HCT116 (cell line): ENCODE data around the gene LYL1. TPM values are rescaled to one million over a fixed set of nuclear protein-coding genes. Genes with fewer than 3 reads are reported as not detected.
A peak's percentile ranks its signal among the peaks of the same experiment; 100 is the strongest.

Experiments
- ATAC-seq: fragments of 200-7000 bp; cut with Tn5 transposase; 2 replicates; pipeline ENCODE4 v1.9.1; 2020; ENCODE audit warnings: mild to moderate bottlenecking, moderate library complexity
- BruUV-seq: library from RNA; stranded (reverse); fragments of 400-500 nt; replicated peaks from 2 replicates; lab custom pipeline; 2021; lab: Mats Ljungman, UMichigan
- CTCF ChIA-PET: fragments of 300-600 bp; sonication (Branson Sonifier 250); formaldehyde crosslinking; loops from one replicate; lab custom pipeline; 2021; ENCODE audit warnings: antibody characterized with exemption; lab: Charles Lee
- POLR2A ChIA-PET: fragments of 300-600, 350-600 bp; sonication (Branson Sonifier 250); formaldehyde crosslinking; loops from one replicate; lab custom pipeline; 2021; ENCODE audit warnings: antibody characterized with exemption; lab: Charles Lee
- RAD21 ChIA-PET, 2 experiments: fragments of 300-600 bp; sonication (Branson Sonifier 250); formaldehyde crosslinking; loops; one replicate each; lab custom pipeline; 2023; ENCODE audit warnings: low total read pairs in 2 of 2; ENCODE audit not compliant: uncharacterized antibody in 2 of 2, unreplicated experiment in 2 of 2, low non-redundant PET in 1 of 2; lab: Charles Lee
- DNase-seq: peaks from one replicate; pipeline ENCODE4 v3.0.0-alpha.2; 2010; ENCODE audit warnings: low read depth, low spot score
- H2AFZ ChIP-seq: fragments of 200-600 bp; shearing (Covaris generic), sonication (generic); 2 replicates; pipeline ENCODE4 v1.6.1; 2017; ENCODE audit warnings: low read depth, mixed run types, mixed read lengths, antibody characterized with exemption, low read length; ENCODE audit not compliant: poor library complexity, severe bottlenecking
- H3K27ac ChIP-seq: 2 replicates; pipeline ENCODE4 v1.5.1; 2012; ENCODE audit warnings: low read depth, low read length
- H3K27me3 ChIP-seq: fragments of 200-600 bp; sonication (generic); 2 replicates; pipeline ENCODE4 v1.6.1; 2016; ENCODE audit warnings: mixed run types, low read length, mixed read lengths; ENCODE audit not compliant: insufficient read depth
- H3K36me3 ChIP-seq, 2 experiments: fragments of 200-500 bp in 1 of 2; fragments of 200-600 bp in 1 of 2; sonication (Bioruptor generic) in 1 of 2; sonication (generic) in 1 of 2; 2 replicates each; pipeline versions ENCODE4 v1.5.1 to v1.6.1; 2014 to 2016; ENCODE audit warnings: low read length in 2 of 2, inconsistent platforms in 1 of 2, mixed read lengths in 1 of 2, mixed run types in 1 of 2; ENCODE audit not compliant: insufficient read depth in 2 of 2, control insufficient read depth in 1 of 2
- H3K4me1 ChIP-seq, 2 experiments: fragments of 200-600 bp in 1 of 2; sonication (generic) in 1 of 2; 2 replicates each; pipeline versions ENCODE4 v1.5.1 to v1.6.1; 2012 to 2017; ENCODE audit warnings: low read length in 2 of 2, inconsistent platforms in 1 of 2, mild to moderate bottlenecking in 1 of 2, mixed read lengths in 1 of 2, mixed run types in 1 of 2, moderate library complexity in 1 of 2; ENCODE audit not compliant: insufficient read depth in 2 of 2, control insufficient read depth in 1 of 2
- H3K4me2 ChIP-seq: fragments of 200-600 bp; sonication (generic); 2 replicates; pipeline ENCODE4 v1.6.1; 2017; ENCODE audit warnings: mixed run types, low read length, mixed read lengths
- H3K4me3 ChIP-seq, 2 experiments: fragments of 200-600 bp in 1 of 2; sonication (generic) in 1 of 2; replicated peaks in 1 of 2; 2 replicates each; pipeline ENCODE4 v1.5.1; 2011 to 2016; ENCODE audit warnings: low read length in 2 of 2, control low read depth in 1 of 2, low read depth in 1 of 2, mild to moderate bottlenecking in 1 of 2, mixed read lengths in 1 of 2, mixed run types in 1 of 2
- H3K79me2 ChIP-seq: fragments of 200-600 bp; sonication (generic); 2 replicates; pipeline ENCODE4 v1.6.1; 2017; ENCODE audit warnings: mild to moderate bottlenecking, mixed run types, low read length, moderate library complexity, mixed read lengths; ENCODE audit not compliant: insufficient read depth
- H3K9ac ChIP-seq: fragments of 200-600 bp; sonication (generic); 2 replicates; pipeline ENCODE4 v1.6.1; 2016; ENCODE audit warnings: low read length, mixed read lengths
- H3K9me2 ChIP-seq: fragments of 200-600 bp; sonication (generic), shearing (Covaris generic); 2 replicates; pipeline ENCODE4 v1.6.1; 2017; ENCODE audit warnings: mixed run types, mild to moderate bottlenecking, moderate library complexity; ENCODE audit not compliant: insufficient read depth
- H3K9me3 ChIP-seq, 2 experiments: fragments of 200-500 bp in 1 of 2; fragments of 200-600 bp in 1 of 2; sonication (Bioruptor generic) in 1 of 2; sonication (generic) in 1 of 2; 2 replicates each; pipeline ENCODE4 v1.6.1; 2014 to 2017; ENCODE audit warnings: low read length in 2 of 2, mixed read lengths in 2 of 2, inconsistent platforms in 1 of 2, low read depth in 1 of 2, mild to moderate bottlenecking in 1 of 2, mixed run types in 1 of 2, moderate library complexity in 1 of 2; ENCODE audit not compliant: control insufficient read depth in 1 of 2, insufficient read depth in 1 of 2
- H4K20me1 ChIP-seq: fragments of 200-600 bp; sonication (generic), shearing (Covaris generic); 2 replicates; pipeline ENCODE4 v1.6.1; 2017; ENCODE audit warnings: mixed run types, mild to moderate bottlenecking, moderate library complexity; ENCODE audit not compliant: insufficient read depth
- EGR1 ChIP-seq: IDR thresholded peaks from 2 replicates; pipeline ENCODE4 v1.6.1; 2012; ENCODE audit warnings: low read depth
- EZH2 ChIP-seq: fragments of 200-600 bp; sonication (generic); IDR thresholded peaks from 2 replicates; pipeline ENCODE4 v1.6.1; 2017; ENCODE audit warnings: antibody characterized with exemption, mixed run types
- EZH2phosphoT487 ChIP-seq: fragments of 200-600 bp; IDR thresholded peaks from 2 replicates; pipeline ENCODE4 v1.6.1; 2018; ENCODE audit warnings: antibody characterized with exemption, borderline replicate concordance
- FOSL1 ChIP-seq: IDR thresholded peaks from 2 replicates; pipeline ENCODE4 v1.6.1; 2012; ENCODE audit warnings: low read depth
- JUND ChIP-seq: IDR thresholded peaks from 2 replicates; pipeline ENCODE4 v1.6.1; 2012
- TCF7L2 ChIP-seq: IDR thresholded peaks from 2 replicates; pipeline ENCODE4 v1.7.0; 2011; ENCODE audit warnings: borderline replicate concordance, inconsistent platforms; ENCODE audit not compliant: insufficient read depth, insufficient read length; ENCODE audit errors: extremely low read depth
- ZFX ChIP-seq: fragments of 450-650 bp; IDR thresholded peaks from 2 replicates; pipeline ENCODE4 v1.6.1; 2017
- intact Hi-C: fragments of 100-400 bp; cut with micrococcal nuclease; formaldehyde crosslinking; loops from 2 replicates; pipeline ENCODE4 v1.10.0; 2022
- total RNA-seq: library from RNA; stranded (reverse); gene quantifications from one replicate; pipeline ENCODE4 v1.2.1, GENCODE V29; 2021; ENCODE audit not compliant: unreplicated experiment
- TF ChIP-seq, protein P1 (sequence below): IDR thresholded peaks from 2 replicates; pipeline ENCODE4 v1.6.1; 2012; ENCODE audit warnings: low read depth

Gene LYL1
- total RNA-seq, 1 experiment from 2014 or later, result 2.6 TPM

DNA sequence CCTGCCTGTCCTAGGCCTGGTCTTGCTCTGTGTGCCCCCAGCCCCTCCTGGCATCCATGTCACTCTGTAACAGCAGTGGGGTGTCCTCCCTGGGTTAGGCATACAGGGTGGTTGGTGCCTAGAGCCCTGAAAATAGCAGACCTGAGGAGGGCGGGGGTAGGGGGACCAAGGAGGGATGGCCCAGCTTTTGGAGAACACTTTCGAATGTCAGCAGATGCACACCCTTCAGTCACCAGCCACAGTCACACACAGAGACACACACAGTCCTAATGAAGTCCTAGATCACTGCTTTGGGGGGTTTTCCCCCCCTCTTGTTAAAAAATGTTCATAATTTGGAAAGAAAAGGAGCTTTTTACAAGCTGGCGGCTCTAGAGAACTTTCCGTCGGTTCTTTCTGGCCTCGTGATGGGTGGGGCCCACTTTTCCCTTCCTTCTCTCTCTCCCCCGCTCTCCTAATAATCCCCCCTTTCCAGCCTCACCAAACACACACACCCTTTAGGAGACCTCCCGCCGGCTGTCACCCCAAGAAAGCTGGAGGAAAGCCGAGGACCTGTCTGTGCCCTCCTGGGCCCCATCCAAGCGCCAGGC lies 47.9 kb downstream of the LYL1 start:
- no peaks in the 10 kb centered on the region for H4K20me1 ChIP-seq
- TF ChIP-seq JUND (no peak), TCF7L2 (no peak), FOSL1 (no peak), EZH2phosphoT487 (no peak), EGR1 (no peak), EZH2 (no peak), ZFX (no peak)
- TF ChIP-seq, protein P1, sequence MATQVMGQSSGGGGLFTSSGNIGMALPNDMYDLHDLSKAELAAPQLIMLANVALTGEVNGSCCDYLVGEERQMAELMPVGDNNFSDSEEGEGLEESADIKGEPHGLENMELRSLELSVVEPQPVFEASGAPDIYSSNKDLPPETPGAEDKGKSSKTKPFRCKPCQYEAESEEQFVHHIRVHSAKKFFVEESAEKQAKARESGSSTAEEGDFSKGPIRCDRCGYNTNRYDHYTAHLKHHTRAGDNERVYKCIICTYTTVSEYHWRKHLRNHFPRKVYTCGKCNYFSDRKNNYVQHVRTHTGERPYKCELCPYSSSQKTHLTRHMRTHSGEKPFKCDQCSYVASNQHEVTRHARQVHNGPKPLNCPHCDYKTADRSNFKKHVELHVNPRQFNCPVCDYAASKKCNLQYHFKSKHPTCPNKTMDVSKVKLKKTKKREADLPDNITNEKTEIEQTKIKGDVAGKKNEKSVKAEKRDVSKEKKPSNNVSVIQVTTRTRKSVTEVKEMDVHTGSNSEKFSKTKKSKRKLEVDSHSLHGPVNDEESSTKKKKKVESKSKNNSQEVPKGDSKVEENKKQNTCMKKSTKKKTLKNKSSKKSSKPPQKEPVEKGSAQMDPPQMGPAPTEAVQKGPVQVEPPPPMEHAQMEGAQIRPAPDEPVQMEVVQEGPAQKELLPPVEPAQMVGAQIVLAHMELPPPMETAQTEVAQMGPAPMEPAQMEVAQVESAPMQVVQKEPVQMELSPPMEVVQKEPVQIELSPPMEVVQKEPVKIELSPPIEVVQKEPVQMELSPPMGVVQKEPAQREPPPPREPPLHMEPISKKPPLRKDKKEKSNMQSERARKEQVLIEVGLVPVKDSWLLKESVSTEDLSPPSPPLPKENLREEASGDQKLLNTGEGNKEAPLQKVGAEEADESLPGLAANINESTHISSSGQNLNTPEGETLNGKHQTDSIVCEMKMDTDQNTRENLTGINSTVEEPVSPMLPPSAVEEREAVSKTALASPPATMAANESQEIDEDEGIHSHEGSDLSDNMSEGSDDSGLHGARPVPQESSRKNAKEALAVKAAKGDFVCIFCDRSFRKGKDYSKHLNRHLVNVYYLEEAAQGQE, result no peak
- H3K4me3 ChIP-seq, result peak overlapping the region; percentile 21 to 53; a peak in 3 of 4 replicates
- H3K4me1 ChIP-seq, result peaks cover 85 to 92% of the 10 kb centered on the region in 2 experiments
- no peaks in the 10 kb centered on the region for H3K9me2 ChIP-seq
- DNase-seq (no peak), ATAC-seq (no peak)
- H3K27me3 ChIP-seq, result no peaks in the 10 kb centered on the region
- H3K4me2 ChIP-seq, result peak overlapping the region; percentile 75
- H3K79me2 ChIP-seq, result no peaks in the 10 kb centered on the region; the same call in 1 of the 2 replicates
- CTCF ChIA-PET, result interaction anchor here (1.1 to 8.6 kb wide), 7 partner anchors 9 to 90 kb away, joined by 3 to 155 read pairs (median 6); no protein-coding TSS in a partner anchor
- H3K9me3 ChIP-seq, result no peaks in the 10 kb centered on the region
- H3K9ac ChIP-seq, result peak overlapping the region; percentile 81
- no peaks in the 10 kb centered on the region for H3K36me3 ChIP-seq
- RAD21 ChIA-PET, result interaction anchor here (0.5 to 1.5 kb wide), 4 partner anchors 21 to 23 kb away, joined by 3 to 4 read pairs (median 4); no protein-coding TSS in a partner anchor
- H2AFZ ChIP-seq, result no peak overlapping the region
- TSS peak; percentile 52 for BruUV-seq
- intact Hi-C loops, result no loop called here
- POLR2A ChIA-PET, result interaction anchor here (0.6 to 4.1 kb wide), 10 partner anchors 11 to 120 kb away, joined by 3 to 16 read pairs (median 3); no protein-coding TSS in a partner anchor
- peak overlapping the region; percentile 94 for H3K27ac ChIP-seq
